HepG2 (cell line): ENCODE measurements around the gene OVCH1. TPM values are rescaled to one million over a fixed set of nuclear protein-coding genes. Genes with fewer than 3 reads are reported as not detected.

Experiments
- CBX5 ChIP-seq: sonication (generic); formaldehyde crosslinking; IDR thresholded peaks from 2 replicates; pipeline ENCODE4 v1.4.0; 2020; ENCODE audit warnings: missing genetic modification reagents, borderline replicate concordance
- CC2D1A ChIP-seq: sonication (generic); formaldehyde crosslinking; IDR thresholded peaks from 2 replicates; pipeline ENCODE4 v1.8.1; 2023; ENCODE audit warnings: mild to moderate bottlenecking, missing genetic modification reagents
- CENPT ChIP-seq: sonication (generic); formaldehyde crosslinking; IDR thresholded peaks from 2 replicates; pipeline ENCODE4 v1.8.0; 2022; ENCODE audit warnings: low read depth, mild to moderate bottlenecking, moderate library complexity, missing genetic modification reagents
- CHD4 ChIP-seq: fragments of 200-600 bp; sonication (generic); IDR thresholded peaks from 2 replicates; pipeline ENCODE4 v1.7.0; 2017; ENCODE audit warnings: mild to moderate bottlenecking, low read length, borderline replicate concordance
- FOXC1 ChIP-seq: sonication (generic); formaldehyde crosslinking; IDR thresholded peaks from 2 replicates; pipeline ENCODE4 v1.8.0; 2022; ENCODE audit warnings: mild to moderate bottlenecking, missing genetic modification reagents, borderline replicate concordance
- HHEX ChIP-seq: IDR thresholded peaks from 2 replicates; pipeline ENCODE4 v1.6.1; 2016; ENCODE audit warnings: control low read depth
- HNRNPUL1 ChIP-seq: fragments of 200-400 bp; formaldehyde crosslinking; IDR thresholded peaks from 2 replicates; pipeline ENCODE4 v1.6.1; 2017; ENCODE audit warnings: low read depth, mild to moderate bottlenecking, low read length, moderate library complexity
- MTA3 ChIP-seq: sonication (generic); formaldehyde crosslinking; IDR thresholded peaks from 2 replicates; pipeline ENCODE4 v1.4.0; 2020; ENCODE audit warnings: missing genetic modification reagents
- NCOA1 ChIP-seq: sonication (generic); formaldehyde crosslinking; IDR thresholded peaks from 2 replicates; pipeline ENCODE4 v1.9.0; 2021; ENCODE audit warnings: missing genetic modification reagents
- PAWR ChIP-seq: sonication (generic); formaldehyde crosslinking; IDR thresholded peaks from 2 replicates; pipeline ENCODE4 v1.4.0; 2020; ENCODE audit warnings: missing genetic modification reagents, mild to moderate bottlenecking, borderline replicate concordance
- POLR2A ChIP-seq, 2 experiments: IDR thresholded peaks; 2 replicates each; pipeline ENCODE4 v1.6.1; 2011; ENCODE audit warnings: low read depth in 2 of 2, low read length in 2 of 2, mild to moderate bottlenecking in 1 of 2, moderate library complexity in 1 of 2; ENCODE audit not compliant: insufficient read depth in 1 of 2
- RAD51 ChIP-seq: fragments of 450-650 bp; IDR thresholded peaks from 2 replicates; pipeline ENCODE4 v1.6.1; 2016; ENCODE audit warnings: borderline replicate concordance
- SMAD3 ChIP-seq: sonication (generic); formaldehyde crosslinking; IDR thresholded peaks from 2 replicates; pipeline ENCODE4 v1.4.0; 2020; ENCODE audit warnings: missing genetic modification reagents
- SMARCC2 ChIP-seq: fragments of 450-650 bp; IDR thresholded peaks from 2 replicates; pipeline ENCODE4 v1.6.1; 2017; ENCODE audit warnings: antibody characterized with exemption, mild to moderate bottlenecking
- SMYD3 ChIP-seq: sonication (generic); formaldehyde crosslinking; IDR thresholded peaks from 2 replicates; pipeline ENCODE4 v1.8.1; 2023; ENCODE audit warnings: mild to moderate bottlenecking, missing genetic modification reagents
- SYNCRIP ChIP-seq: fragments of 200-400 bp; formaldehyde crosslinking; IDR thresholded peaks from 2 replicates; pipeline ENCODE4 v1.6.1; 2018; ENCODE audit warnings: mild to moderate bottlenecking, low read depth, low read length; ENCODE audit not compliant: insufficient read depth
- ZBTB1 ChIP-seq: sonication (generic); formaldehyde crosslinking; IDR thresholded peaks from 2 replicates; pipeline ENCODE4 v1.4.0; 2020; ENCODE audit warnings: missing genetic modification reagents, borderline replicate concordance
- ZEB1 ChIP-seq: IDR thresholded peaks from 2 replicates; pipeline ENCODE4 v1.6.1; 2012; ENCODE audit warnings: mild to moderate bottlenecking, low read depth, inconsistent platforms; ENCODE audit not compliant: insufficient replicate concordance
- ZNF224 ChIP-seq: sonication (generic); formaldehyde crosslinking; IDR thresholded peaks from 2 replicates; pipeline ENCODE4 v1.5.0; 2020; ENCODE audit warnings: mild to moderate bottlenecking, missing genetic modification reagents
- ZNF317 ChIP-seq: sonication (generic); formaldehyde crosslinking; IDR thresholded peaks from 2 replicates; pipeline ENCODE4 v1.5.0; 2020; ENCODE audit warnings: mild to moderate bottlenecking, missing genetic modification reagents
- ZNF44 ChIP-seq: sonication (generic); formaldehyde crosslinking; IDR thresholded peaks from 2 replicates; pipeline ENCODE4 v1.5.1; 2020; ENCODE audit warnings: mild to moderate bottlenecking, missing genetic modification reagents
- ZNF441 ChIP-seq: sonication (generic); formaldehyde crosslinking; IDR thresholded peaks from 2 replicates; pipeline ENCODE4 v1.7.0; 2021; ENCODE audit warnings: missing genetic modification reagents, borderline replicate concordance
- ZNF550 ChIP-seq: sonication (generic); formaldehyde crosslinking; IDR thresholded peaks from 2 replicates; pipeline ENCODE4 v1.4.0; 2020; ENCODE audit warnings: mild to moderate bottlenecking, missing genetic modification reagents, borderline replicate concordance
- ZNF577 ChIP-seq: sonication (generic); formaldehyde crosslinking; IDR thresholded peaks from 2 replicates; pipeline ENCODE4 v1.4.0; 2020; ENCODE audit warnings: mild to moderate bottlenecking, low read depth, missing genetic modification reagents, borderline replicate concordance
- ZNF589 ChIP-seq: sonication (generic); formaldehyde crosslinking; conservative IDR thresholded peaks from 2 replicates; pipeline ENCODE4 v1.8.0; 2022; ENCODE audit warnings: mild to moderate bottlenecking, moderate library complexity, missing genetic modification reagents
- ZNF75D ChIP-seq: sonication (generic); formaldehyde crosslinking; IDR thresholded peaks from 2 replicates; pipeline ENCODE4 v1.8.1; 2023; ENCODE audit warnings: missing genetic modification reagents, mild to moderate bottlenecking, borderline replicate concordance
- ZSCAN12 ChIP-seq: sonication (generic); formaldehyde crosslinking; IDR thresholded peaks from 2 replicates; pipeline ENCODE4 v1.9.0; 2021; ENCODE audit warnings: mild to moderate bottlenecking, missing genetic modification reagents
- polyA plus RNA-seq, 8 experiments: library from polyadenylated mRNA; depleted of rRNA in 3 of 8; stranded (reverse) in 7 of 8; unstranded in 1 of 8; fragments of >200 nt; fragmentation: Illumina TruSeq in 4 of 8; extraction: Trizol in 4 of 8; gene quantifications; 2 replicates each; pipeline versions ENCODE4 v1.2.1 to v1.2.3, GENCODE V29; 2011 to 2016; ENCODE audit warnings: low read depth in 4 of 8, missing spikeins in 1 of 8, mixed read lengths in 1 of 8; ENCODE audit not compliant: insufficient read depth in 1 of 8
- total RNA-seq, 5 experiments: library from RNA; depleted of rRNA; stranded (reverse); fragments of >200 nt; fragmentation: Illumina TruSeq; extraction: Trizol; gene quantifications; 2 replicates each; pipeline ENCODE4 v1.2.3, GENCODE V29; 2016; ENCODE audit warnings: low read depth in 1 of 5
- TF ChIP-seq, protein P1 (sequence below): sonication (generic); formaldehyde crosslinking; IDR thresholded peaks from 2 replicates; pipeline ENCODE4 v1.8.1; 2022; ENCODE audit warnings: mild to moderate bottlenecking, missing genetic modification reagents

Gene OVCH1
- total and polyA plus RNA-seq, 2 of the 13 experiments (the other 11 are each of a cell fraction or from before 2014, with no cell fraction given): not detected

DNA sequence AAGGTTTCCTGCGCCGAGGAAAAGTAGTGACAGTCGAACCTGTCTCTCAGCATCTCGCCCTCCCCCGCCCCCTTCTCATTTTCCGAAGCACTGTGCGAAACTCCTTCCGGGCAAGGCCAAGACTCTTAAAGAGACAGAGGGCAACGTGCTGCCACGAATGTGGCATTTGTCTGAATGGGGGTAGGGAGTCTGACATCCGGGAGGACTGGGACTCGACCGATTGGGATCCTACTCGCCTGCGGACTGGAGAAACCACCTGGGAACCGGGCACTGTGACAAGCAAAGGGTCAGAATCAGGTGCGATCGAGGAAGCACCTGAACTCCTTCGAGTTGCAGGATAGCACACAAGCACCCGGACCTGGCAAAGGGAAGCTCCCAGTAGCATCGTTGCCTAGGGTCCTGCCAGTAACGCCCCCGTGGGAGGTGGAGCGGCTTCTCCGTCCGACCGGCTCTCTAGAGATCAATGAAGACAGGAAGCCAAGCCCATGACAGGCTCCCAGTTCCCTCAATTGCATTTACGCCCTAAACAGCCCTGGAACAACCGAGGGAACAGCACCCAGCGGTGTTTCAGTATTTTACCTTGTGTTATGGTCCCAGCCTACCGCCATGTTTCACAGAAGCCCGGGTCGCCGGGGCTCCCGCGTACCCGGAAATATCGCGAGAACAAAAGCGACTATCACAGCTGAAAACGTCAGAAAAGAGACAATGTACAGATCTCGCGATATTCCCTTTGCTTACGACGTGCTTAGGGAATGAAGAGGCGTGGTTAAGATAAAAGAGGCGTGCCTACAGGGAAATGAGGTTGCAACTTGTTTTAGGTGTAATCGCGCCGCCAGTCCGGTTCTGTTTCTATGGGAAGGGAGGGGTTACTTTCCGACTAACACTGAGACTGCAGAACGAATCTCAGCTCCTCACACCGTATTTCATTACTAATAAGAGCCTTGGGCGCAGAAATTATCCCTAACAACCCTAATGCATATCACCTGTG, 116.7 kb downstream of the OVCH1 start, which contains the start of gene ERGIC2 (continued):
- TF ChIP-seq MTA3 (CRISPR knock-in tag): no peak
- 0 out of 2 replicates have a peak, but pooled peaks have one; percentile 24 for TF ChIP-seq SMAD3 (CRISPR knock-in tag)
- no peak for TF ChIP-seq ZBTB1 (CRISPR knock-in tag)
- TF ChIP-seq, protein P1, sequence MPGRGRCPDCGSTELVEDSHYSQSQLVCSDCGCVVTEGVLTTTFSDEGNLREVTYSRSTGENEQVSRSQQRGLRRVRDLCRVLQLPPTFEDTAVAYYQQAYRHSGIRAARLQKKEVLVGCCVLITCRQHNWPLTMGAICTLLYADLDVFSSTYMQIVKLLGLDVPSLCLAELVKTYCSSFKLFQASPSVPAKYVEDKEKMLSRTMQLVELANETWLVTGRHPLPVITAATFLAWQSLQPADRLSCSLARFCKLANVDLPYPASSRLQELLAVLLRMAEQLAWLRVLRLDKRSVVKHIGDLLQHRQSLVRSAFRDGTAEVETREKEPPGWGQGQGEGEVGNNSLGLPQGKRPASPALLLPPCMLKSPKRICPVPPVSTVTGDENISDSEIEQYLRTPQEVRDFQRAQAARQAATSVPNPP (CRISPR knock-in tag): no peak
- TF ChIP-seq NCOA1: no peak
- 0 out of 2 replicates have a peak, but pooled peaks have one; percentile 37 for TF ChIP-seq ZNF317 (CRISPR knock-in tag)
- no peak for TF ChIP-seq HHEX (CRISPR knock-in tag)
- TF ChIP-seq FOXC1 (CRISPR knock-in tag): no peak
- no peak for TF ChIP-seq ZNF589 (CRISPR knock-in tag)
- no peak for TF ChIP-seq ZNF75D (CRISPR knock-in tag)
- no peak for TF ChIP-seq RAD51
- TF ChIP-seq SYNCRIP: no peak
- TF ChIP-seq SMARCC2: no peak
- no peak for TF ChIP-seq CHD4
- no peak; the same call in 1 of the 2 replicates for TF ChIP-seq ZNF441 (CRISPR knock-in tag)
- no peak for TF ChIP-seq ZNF550
- TF ChIP-seq PAWR (CRISPR knock-in tag): no peak
- TF ChIP-seq ZNF44: peak; percentile 39; the same call in 1 of the 2 replicates
- TF ChIP-seq CBX5 (CRISPR knock-in tag): 0 out of 2 replicates have a peak, but pooled peaks have one; percentile 2
- TF ChIP-seq CC2D1A: no peak
- TF ChIP-seq SMYD3: no peak
- TF ChIP-seq ZNF577 (CRISPR knock-in tag): no peak
- no peak for TF ChIP-seq HNRNPUL1
- TF ChIP-seq ZEB1: no peak
- TF ChIP-seq CENPT (CRISPR knock-in tag): no peak
- TF ChIP-seq ZNF224 (CRISPR knock-in tag): no peak
- no peak for TF ChIP-seq ZSCAN12
- peak; percentile 54 to 78; a peak in 3 of 4 replicates for TF ChIP-seq POLR2A (IDR thresholded peaks at IDR 0.05; ENCODE audit: insufficient read depth in 1 of 2, low read depth in 2 of 2, low read length in 2 of 2)
